NT2/D1 (cell line): ENCODE measurements around the gene CCT7.
"Not testable (repeated sequence)": the region's sequence is repeated elsewhere in the genome, so short reads cannot be mapped to it uniquely, and the experiment has no call there.

Experiments
- DNase-seq: peaks from one replicate; pipeline ENCODE4 v3.0.0-alpha.2; 2011; ENCODE audit warnings: low read depth, low spot score
- H3K27me3 ChIP-seq: 2 replicates; pipeline ENCODE4 v1.6.0; 2011; ENCODE audit warnings: mild to moderate bottlenecking; ENCODE audit not compliant: insufficient read length, insufficient read depth
- H3K36me3 ChIP-seq: 2 replicates; pipeline ENCODE4 v1.6.1; 2011; ENCODE audit warnings: mild to moderate bottlenecking, low read length, mixed read lengths; ENCODE audit not compliant: insufficient read depth, insufficient read length
- H3K4me1 ChIP-seq: 2 replicates; pipeline ENCODE4 v1.5.1; 2011; ENCODE audit not compliant: insufficient read depth, insufficient read length
- H3K4me3 ChIP-seq: 2 replicates; pipeline ENCODE4 v1.5.1; 2011; ENCODE audit warnings: low read depth; ENCODE audit not compliant: insufficient read length
- H3K9ac ChIP-seq: 2 replicates; pipeline ENCODE4 v1.6.0; 2011; ENCODE audit warnings: low read depth; ENCODE audit not compliant: insufficient read length
- H3K9me3 ChIP-seq: 2 replicates; pipeline ENCODE4 v1.5.1; 2011; ENCODE audit warnings: mild to moderate bottlenecking, low read length; ENCODE audit not compliant: insufficient read depth
- SUZ12 ChIP-seq: IDR thresholded peaks from 2 replicates; pipeline ENCODE4 v1.6.1; 2011; ENCODE audit not compliant: insufficient read length, insufficient read depth; ENCODE audit errors: extremely low read depth
- YY1 ChIP-seq: IDR thresholded peaks from 2 replicates; pipeline ENCODE4 v1.6.1; 2011; ENCODE audit not compliant: insufficient read length, insufficient read depth
- ZNF274 ChIP-seq: IDR thresholded peaks from 2 replicates; pipeline ENCODE4 v1.6.1; 2011; ENCODE audit warnings: mild to moderate bottlenecking, low read depth, low read length

The CCT7 gene

GRCh38 chr2:73257425-73258125 is 23.5 kb downstream of the CCT7 start:
- Histone ChIP-seq H3K9me3 (no peaks in the 10 kb centered on the region), H3K9ac (no peak overlapping the region), H3K27me3 (no peaks in the 10 kb centered on the region), H3K36me3 (peaks cover 24% of the 10 kb centered on the region), H3K4me3 (no peak overlapping the region), H3K4me1 (peaks cover 3% of the 10 kb centered on the region)
- TF ChIP-seq YY1, result no peak
- DNase-seq, result no peak

- TF ChIP-seq YY1, result no peak
- no peak for TF ChIP-seq SUZ12
- TF ChIP-seq ZNF274, result no peak
- H3K36me3 ChIP-seq, result peaks cover 17% of the 10 kb centered on the region
Measured at GRCh38 chr2:73258186-73258912, 24.2 kb downstream of the CCT7 start.

GRCh38 chr2:73258913-73259215 is 24.8 kb downstream of the CCT7 start:
- TF ChIP-seq YY1 (no peak), ZNF274 (no peak), SUZ12 (no peak)
- peaks cover 3% of the 10 kb centered on the region for H3K4me1 ChIP-seq
- no peaks in the 10 kb centered on the region for H3K9me3 ChIP-seq
- H3K27me3 ChIP-seq, result no peaks in the 10 kb centered on the region
- no peak overlapping the region for H3K9ac ChIP-seq
- H3K4me3 ChIP-seq, result no peak overlapping the region
- peaks cover 11% of the 10 kb centered on the region for H3K36me3 ChIP-seq
- DNase-seq, result no peak

More at GRCh38 chr2:73258186-73258912, 24.2 kb downstream of the CCT7 start:
- DNase-seq, result no peak
- H3K9ac ChIP-seq, result no peak overlapping the region
- no peak overlapping the region for H3K4me3 ChIP-seq
- H3K27me3 ChIP-seq, result no peaks in the 10 kb centered on the region
- peaks cover 3% of the 10 kb centered on the region for H3K4me1 ChIP-seq
- no peaks in the 10 kb centered on the region for H3K9me3 ChIP-seq

- Histone ChIP-seq H3K4me3 (no peak overlapping the region), H3K27me3 (no peaks in the 10 kb centered on the region), H3K4me1 (peaks cover 5% of the 10 kb centered on the region), H3K9ac (no peak overlapping the region), H3K36me3 (peaks cover 7% of the 10 kb centered on the region), H3K9me3 (no peaks in the 10 kb centered on the region)
- DNase-seq, result no peak
- TF ChIP-seq SUZ12 (no peak), YY1 (no peak), ZNF274 (no peak)
Measured at GRCh38 chr2:73259276-73259675, 25.2 kb downstream of the CCT7 start.

- Histone ChIP-seq H3K4me1 (peaks cover 5% of the 10 kb centered on the region), H3K9ac (no peak overlapping the region), H3K27me3 (no peaks in the 10 kb centered on the region), H3K9me3 (no peaks in the 10 kb centered on the region), H3K36me3 (peaks cover 2% of the 10 kb centered on the region), H3K4me3 (no peak overlapping the region)
- DNase-seq, result no peak
- TF ChIP-seq ZNF274, result no peak
- no peak for TF ChIP-seq SUZ12
- no peak for TF ChIP-seq YY1
Measured at GRCh38 chr2:73259704-73260337, 25.7 kb downstream of the CCT7 start.

GRCh38 chr2:73260338-73260984 is 26.4 kb downstream of the CCT7 start:
- no peaks in the 10 kb centered on the region for H3K27me3 ChIP-seq
- no peak overlapping the region for H3K9ac ChIP-seq
- no peak overlapping the region for H3K4me3 ChIP-seq
- H3K4me1 ChIP-seq, result peaks cover 5% of the 10 kb centered on the region
- TF ChIP-seq YY1, result no peak
- TF ChIP-seq SUZ12, result no peak
- TF ChIP-seq ZNF274, result no peak
- no peaks in the 10 kb centered on the region for H3K36me3 ChIP-seq
- DNase-seq, result peak; percentile 49
- no peaks in the 10 kb centered on the region for H3K9me3 ChIP-seq

GRCh38 chr2:73262108-73262651 is 28.1 kb downstream of the CCT7 start:
- Histone ChIP-seq H3K4me1 (peaks cover 5% of the 10 kb centered on the region), H3K9me3 (no peaks in the 10 kb centered on the region), H3K36me3 (no peaks in the 10 kb centered on the region), H3K27me3 (peaks cover 7% of the 10 kb centered on the region), H3K4me3 (no peak overlapping the region), H3K9ac (no peak overlapping the region)
- DNase-seq, result no peak
- TF ChIP-seq SUZ12, result no peak
- TF ChIP-seq YY1, result no peak
- no peak for TF ChIP-seq ZNF274

- DNase-seq, H3K4me3 ChIP-seq, H3K4me1 ChIP-seq, H3K36me3 ChIP-seq, H3K9ac ChIP-seq, H3K9me3 ChIP-seq: not testable (repeated sequence)
- peaks cover 14% of the 10 kb centered on the region for H3K27me3 ChIP-seq
Measured at GRCh38 chr2:73262691-73263429, 28.8 kb downstream of the CCT7 start.
